Nephron progenitor cell (in vitro differentiated cells): ENCODE data around the gene ERC2.

ENCODE experiments used
- DNase-seq: peaks from one replicate; pipeline ENCODE4 v3.0.0; 2021
- H3K27ac Mint-ChIP-seq: 2 replicates; pipeline ENCODE4 v1.8.0; 2021; ENCODE audit warnings: mild to moderate bottlenecking, moderate library complexity, mixed read lengths
- H3K27me3 Mint-ChIP-seq: 2 replicates; pipeline ENCODE4 v1.8.0; 2021; ENCODE audit warnings: mild to moderate bottlenecking, low read depth, mixed read lengths; ENCODE audit not compliant: poor library complexity
- H3K36me3 Mint-ChIP-seq: 2 replicates; pipeline ENCODE4 v1.8.0; 2021; ENCODE audit warnings: low read depth, mixed read lengths
- H3K4me1 Mint-ChIP-seq: 2 replicates; pipeline ENCODE4 v1.8.0; 2021; ENCODE audit warnings: mixed read lengths
- H3K4me3 Mint-ChIP-seq: 2 replicates; pipeline ENCODE4 v1.8.0; 2021; ENCODE audit warnings: mild to moderate bottlenecking, moderate library complexity, mixed read lengths
- H3K9me3 Mint-ChIP-seq: 2 replicates; pipeline ENCODE4 v1.8.0; 2021; ENCODE audit warnings: mild to moderate bottlenecking, moderate library complexity, mixed read lengths
- CTCF ChIP-seq: fragments of 200-600 bp; sonication (generic); IDR thresholded peaks from 2 replicates; pipeline ENCODE4 v1.5.0; 2021; ENCODE audit warnings: antibody characterized with exemption

Gene ERC2

GRCh38 chr3:55742832-55743136 is 725.5 kb downstream of the ERC2 start:
- Mint-ChIP-seq H3K27me3 (no peaks in the 10 kb centered on the region), H3K9me3 (peaks cover 19% of the 10 kb centered on the region), H3K4me3 (no peak overlapping the region), H3K4me1 (peaks cover 30% of the 10 kb centered on the region), H3K27ac (peak overlapping the region; percentile 12), H3K36me3 (peaks cover 14% of the 10 kb centered on the region)
- TF ChIP-seq CTCF, result no peak
- DNase-seq, result no peak

- no peak for DNase-seq
- H3K4me1 Mint-ChIP-seq, result peaks cover 25% of the 10 kb centered on the region
- H3K9me3 Mint-ChIP-seq, result peaks cover 19% of the 10 kb centered on the region
- no peak for TF ChIP-seq CTCF
- H3K36me3 Mint-ChIP-seq, result peaks cover 14% of the 10 kb centered on the region
- H3K4me3 Mint-ChIP-seq, result no peak overlapping the region
- H3K27me3 Mint-ChIP-seq, result no peaks in the 10 kb centered on the region
- H3K27ac Mint-ChIP-seq, result peak overlapping the region; percentile 12
These were observed 726.0 kb downstream of the ERC2 start for GRCh38 chr3:55742022-55742831.

- H3K9me3 Mint-ChIP-seq, result peaks cover 12% of the 10 kb centered on the region
- no peak for DNase-seq
- no peaks in the 10 kb centered on the region for H3K27me3 Mint-ChIP-seq
- peaks cover 40% of the 10 kb centered on the region for H3K4me1 Mint-ChIP-seq
- H3K27ac Mint-ChIP-seq, result no peak overlapping the region
- TF ChIP-seq CTCF, result no peak
- no peak overlapping the region for H3K4me3 Mint-ChIP-seq
- H3K36me3 Mint-ChIP-seq, result peaks cover 7% of the 10 kb centered on the region
These were observed 731.1 kb downstream of the ERC2 start for GRCh38 chr3:55737186-55737585.

- H3K4me1 Mint-ChIP-seq, result peaks cover 33% of the 10 kb centered on the region
- H3K36me3 Mint-ChIP-seq, result peaks cover 7% of the 10 kb centered on the region
- no peak for DNase-seq
- no peak for TF ChIP-seq CTCF
- no peaks in the 10 kb centered on the region for H3K27me3 Mint-ChIP-seq
- peaks cover 12% of the 10 kb centered on the region for H3K9me3 Mint-ChIP-seq
- peak overlapping the region; percentile 1 for H3K27ac Mint-ChIP-seq
- H3K4me3 Mint-ChIP-seq, result no peak overlapping the region
These were observed 732.3 kb downstream of the ERC2 start for GRCh38 chr3:55735976-55736375.

- Mint-ChIP-seq H3K4me3 (no peak overlapping the region), H3K27ac (no peak overlapping the region), H3K27me3 (no peaks in the 10 kb centered on the region), H3K4me1 (peaks cover 55% of the 10 kb centered on the region), H3K36me3 (no peaks in the 10 kb centered on the region), H3K9me3 (no peaks in the 10 kb centered on the region)
- no peak for TF ChIP-seq CTCF
- DNase-seq, result no peak
These were observed 736.5 kb downstream of the ERC2 start for GRCh38 chr3:55731741-55732140.

- no peak for DNase-seq
- Mint-ChIP-seq H3K9me3 (no peaks in the 10 kb centered on the region), H3K27ac (no peak overlapping the region), H3K36me3 (no peaks in the 10 kb centered on the region), H3K27me3 (no peaks in the 10 kb centered on the region), H3K4me3 (no peak overlapping the region), H3K4me1 (peaks cover 66% of the 10 kb centered on the region)
- no peak for TF ChIP-seq CTCF
These were observed 738.7 kb downstream of the ERC2 start for GRCh38 chr3:55729546-55729945.
